HepG2 (cell line): ENCODE results near the gene BPIFB2. TPM values are rescaled to one million over a fixed set of nuclear protein-coding genes. Genes with fewer than 3 reads are reported as not detected.

Experiments
- AGO1 ChIP-seq: fragments of 200-400 bp; formaldehyde crosslinking; IDR thresholded peaks from 2 replicates; pipeline ENCODE4 v1.6.1; 2017; ENCODE audit warnings: mild to moderate bottlenecking, low read depth, low read length, moderate library complexity; ENCODE audit not compliant: poor library complexity, severe bottlenecking
- CBFB ChIP-seq: sonication (generic); formaldehyde crosslinking; IDR thresholded peaks from 2 replicates; pipeline ENCODE4 v1.4.0; 2020; ENCODE audit warnings: missing genetic modification reagents
- CENPX ChIP-seq: sonication (generic); formaldehyde crosslinking; IDR thresholded peaks from 2 replicates; pipeline ENCODE4 v1.9.0; 2021; ENCODE audit warnings: mild to moderate bottlenecking, missing genetic modification reagents, moderate library complexity
- CHD4 ChIP-seq: fragments of 200-600 bp; sonication (generic); IDR thresholded peaks from 2 replicates; pipeline ENCODE4 v1.7.0; 2017; ENCODE audit warnings: mild to moderate bottlenecking, low read length, borderline replicate concordance
- CTCF ChIP-seq: sonication (generic); formaldehyde crosslinking; IDR thresholded peaks from 2 replicates; pipeline ENCODE4 v1.5.0; 2020; ENCODE audit warnings: mild to moderate bottlenecking, missing genetic modification reagents, moderate library complexity
- GLMP ChIP-seq: sonication (generic); formaldehyde crosslinking; IDR thresholded peaks from 2 replicates; pipeline ENCODE4 v1.9.0; 2021; ENCODE audit warnings: missing genetic modification reagents, mild to moderate bottlenecking, borderline replicate concordance
- IRF1 ChIP-seq: sonication (generic); formaldehyde crosslinking; IDR thresholded peaks from 2 replicates; pipeline ENCODE4 v1.4.0; 2020; ENCODE audit warnings: low read depth, mild to moderate bottlenecking, missing genetic modification reagents
- IRF9 ChIP-seq: sonication (generic); formaldehyde crosslinking; IDR thresholded peaks from 2 replicates; pipeline ENCODE4 v1.8.0; 2022; ENCODE audit warnings: missing genetic modification reagents, mild to moderate bottlenecking, borderline replicate concordance
- KMT2B ChIP-seq: IDR thresholded peaks from 2 replicates; pipeline ENCODE4 v1.6.1; 2016; ENCODE audit warnings: missing genetic modification reagents, missing compliant biosample characterization
- MED8 ChIP-seq: sonication (generic); formaldehyde crosslinking; IDR thresholded peaks from 2 replicates; pipeline ENCODE4 v1.8.1; 2023; ENCODE audit warnings: mild to moderate bottlenecking, missing genetic modification reagents; ENCODE audit not compliant: insufficient replicate concordance
- POLR2AphosphoS5 ChIP-seq: IDR thresholded peaks from 2 replicates; pipeline ENCODE4 v1.6.1; 2012; ENCODE audit warnings: low read depth, low read length
- PRDM15 ChIP-seq: sonication (generic); formaldehyde crosslinking; IDR thresholded peaks from 2 replicates; pipeline ENCODE4 v1.4.0; 2020; ENCODE audit warnings: missing genetic modification reagents
- RBAK ChIP-seq: sonication (generic); formaldehyde crosslinking; IDR thresholded peaks from 2 replicates; pipeline ENCODE4 v1.5.1; 2020; ENCODE audit warnings: mild to moderate bottlenecking, missing genetic modification reagents
- REXO4 ChIP-seq: sonication (generic); formaldehyde crosslinking; IDR thresholded peaks from 2 replicates; pipeline ENCODE4 v1.8.0; 2022; ENCODE audit warnings: missing genetic modification reagents, mild to moderate bottlenecking, borderline replicate concordance
- SMAD9 ChIP-seq: sonication (generic); formaldehyde crosslinking; IDR thresholded peaks from 2 replicates; pipeline ENCODE4 v1.5.1; 2020; ENCODE audit warnings: mild to moderate bottlenecking, missing genetic modification reagents
- SRSF4 ChIP-seq: fragments of 200-400 bp; formaldehyde crosslinking; IDR thresholded peaks from one replicate; pipeline ENCODE4 v1.6.1; 2018; ENCODE audit warnings: mild to moderate bottlenecking, low read depth, low read length, moderate library complexity; ENCODE audit not compliant: poor library complexity, severe bottlenecking
- WIZ ChIP-seq: sonication (generic); formaldehyde crosslinking; IDR thresholded peaks from 2 replicates; pipeline ENCODE4 v1.5.1; 2020; ENCODE audit warnings: mild to moderate bottlenecking, missing genetic modification reagents
- ZNF326 ChIP-seq: sonication (generic); formaldehyde crosslinking; IDR thresholded peaks from 2 replicates; pipeline ENCODE4 v1.4.0; 2020; ENCODE audit warnings: missing genetic modification reagents, borderline replicate concordance
- ZNF773 ChIP-seq: sonication (generic); formaldehyde crosslinking; IDR thresholded peaks from 2 replicates; pipeline ENCODE4 v1.4.0; 2020; ENCODE audit warnings: missing genetic modification reagents, borderline replicate concordance
- polyA plus RNA-seq, 8 experiments: library from polyadenylated mRNA; depleted of rRNA in 3 of 8; stranded (reverse) in 7 of 8; unstranded in 1 of 8; fragments of >200 nt; fragmentation: Illumina TruSeq in 4 of 8; extraction: Trizol in 4 of 8; gene quantifications; 2 replicates each; pipeline versions ENCODE4 v1.2.1 to v1.2.3, GENCODE V29; 2011 to 2016; ENCODE audit warnings: low read depth in 4 of 8, missing spikeins in 1 of 8, mixed read lengths in 1 of 8; ENCODE audit not compliant: insufficient read depth in 1 of 8
- total RNA-seq, 5 experiments: library from RNA; depleted of rRNA; stranded (reverse); fragments of >200 nt; fragmentation: Illumina TruSeq; extraction: Trizol; gene quantifications; 2 replicates each; pipeline ENCODE4 v1.2.3, GENCODE V29; 2016; ENCODE audit warnings: low read depth in 1 of 5

The BPIFB2 gene
- total and polyA plus RNA-seq, 2 of the 13 experiments (the other 11 are each of a cell fraction or from before 2014, with no cell fraction given): 54.5 to 902 TPM

- 0 out of 2 replicates have a peak, but pooled peaks have one; percentile 9 for TF ChIP-seq CTCF (CRISPR knock-in tag)
- TF ChIP-seq CHD4: peak; percentile 22; the same call in 1 of the 2 replicates
- TF ChIP-seq ZNF326 (CRISPR knock-in tag): 0 out of 2 replicates have a peak, but pooled peaks have one; percentile 37
- TF ChIP-seq AGO1: no peak
- TF ChIP-seq CBFB (CRISPR knock-in tag): peak; percentile 94
- peak; percentile 98 for TF ChIP-seq IRF9
- peak; percentile 99 for TF ChIP-seq MED8
- TF ChIP-seq SMAD9 (CRISPR knock-in tag): no peak
- no peak for TF ChIP-seq CENPX (CRISPR knock-in tag)
- TF ChIP-seq POLR2AphosphoS5: peak; percentile 86
- peak; percentile 77 for TF ChIP-seq WIZ (CRISPR knock-in tag)
- TF ChIP-seq IRF1: peak; percentile 95
- TF ChIP-seq ZNF773 (CRISPR knock-in tag): no peak
- TF ChIP-seq SRSF4: no peak
- peak; percentile 15; the same call in 1 of the 2 replicates for TF ChIP-seq REXO4 (CRISPR knock-in tag)
- TF ChIP-seq PRDM15: no peak
- TF ChIP-seq KMT2B (CRISPR knock-in tag): 0 out of 2 replicates have a peak, but pooled peaks have one; percentile 41
- TF ChIP-seq GLMP: no peak
- no peak for TF ChIP-seq RBAK
Measured at GRCh38 chr20:33009214-33010132, 2.0 kb downstream of the BPIFB2 start (continued).
